Activated CD4-positive, CD25-positive, alpha-beta regulatory T cell treated with anti-CD3 and anti-CD28 coated beads, Interleukin-2, amount 50 U/mL, for 16 hours (primary cell): Measurements from ENCODE around the gene SLC25A42.
A peak's percentile ranks its signal among the peaks of the same experiment; 100 is the strongest.
"Not testable (repeated sequence)": the region's sequence is repeated elsewhere in the genome, so short reads cannot be mapped to it uniquely, and the experiment has no call there.

Experiments used
- DNase-seq: peaks from one replicate; pipeline ENCODE4 v3.0.0-alpha.2; 2020; ENCODE audit warnings: low read depth, low spot score

Gene SLC25A42, protein sequence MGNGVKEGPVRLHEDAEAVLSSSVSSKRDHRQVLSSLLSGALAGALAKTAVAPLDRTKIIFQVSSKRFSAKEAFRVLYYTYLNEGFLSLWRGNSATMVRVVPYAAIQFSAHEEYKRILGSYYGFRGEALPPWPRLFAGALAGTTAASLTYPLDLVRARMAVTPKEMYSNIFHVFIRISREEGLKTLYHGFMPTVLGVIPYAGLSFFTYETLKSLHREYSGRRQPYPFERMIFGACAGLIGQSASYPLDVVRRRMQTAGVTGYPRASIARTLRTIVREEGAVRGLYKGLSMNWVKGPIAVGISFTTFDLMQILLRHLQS

DNA sequence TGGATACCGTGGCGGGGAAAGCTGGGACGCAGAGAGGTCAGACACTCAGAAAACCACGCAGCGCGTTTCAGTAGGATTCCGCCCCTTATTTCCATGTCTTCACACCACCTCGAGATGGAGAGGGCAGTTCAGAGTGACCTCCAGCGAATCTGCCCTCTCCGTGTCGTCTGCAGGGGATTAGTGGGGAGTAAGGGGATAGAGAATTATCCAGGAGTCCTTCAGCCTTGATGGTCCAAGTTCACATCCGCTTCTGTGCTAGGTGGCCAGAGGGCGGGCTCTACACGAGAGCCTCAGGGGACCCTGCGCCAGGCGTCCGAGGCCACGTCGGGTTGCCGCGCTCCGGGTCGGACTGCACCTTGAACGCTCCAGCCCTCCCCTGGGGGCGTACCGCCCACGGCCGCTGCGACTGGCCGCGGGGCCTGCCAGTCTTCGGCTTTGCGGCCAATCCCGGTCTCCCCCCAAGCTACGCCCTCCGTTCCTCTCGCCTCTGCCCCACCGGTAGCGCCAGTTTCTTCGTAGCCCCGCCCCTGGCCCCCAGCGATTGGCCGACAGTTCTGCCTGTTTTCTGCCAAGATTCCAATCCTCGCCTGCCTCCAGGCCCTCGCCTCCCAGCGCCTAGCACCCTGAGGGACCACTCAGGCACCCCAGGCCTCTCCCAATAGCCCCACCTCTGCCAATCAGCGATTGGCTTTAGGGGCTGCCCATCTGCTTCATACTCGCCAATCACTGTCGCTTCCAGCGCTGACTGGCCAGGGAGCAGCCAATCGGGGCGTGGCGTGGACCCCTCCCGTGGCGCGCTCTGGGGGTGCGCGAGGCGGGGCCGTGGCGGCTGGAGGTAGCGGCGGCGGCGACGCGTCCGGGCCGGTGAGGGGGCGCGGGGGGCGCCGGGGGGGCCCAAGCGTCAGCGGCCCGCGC, at the start of gene SLC25A42:
Gene SLC25A42 (plus strand): TSS at position 812 of the 915 bp plus-strand sequence. CDS start 32,131 bp downstream, outside the sequence.
- peak; percentile 99 for DNase-seq

DNA sequence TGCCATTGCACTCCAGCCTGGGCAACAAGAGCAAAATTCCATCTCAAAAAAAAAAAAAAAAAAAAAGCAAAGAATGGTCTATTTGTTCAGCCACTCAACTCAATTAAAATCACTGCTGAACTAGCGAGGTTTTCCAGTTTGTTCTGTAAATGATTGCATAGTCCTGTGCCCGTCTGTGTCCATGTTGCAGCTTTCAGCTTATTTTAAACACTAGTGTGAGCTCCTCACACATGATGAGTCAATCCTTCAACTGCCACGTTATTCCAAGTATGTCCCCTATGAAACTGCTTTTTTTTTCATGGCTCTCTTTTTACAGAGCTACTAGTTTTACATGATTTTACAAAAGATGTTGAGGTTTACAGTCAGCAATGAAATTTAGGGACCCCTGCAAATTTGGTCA, 42.7 kb upstream of the SLC25A42 start:
- DNase-seq, result no peak

DNA sequence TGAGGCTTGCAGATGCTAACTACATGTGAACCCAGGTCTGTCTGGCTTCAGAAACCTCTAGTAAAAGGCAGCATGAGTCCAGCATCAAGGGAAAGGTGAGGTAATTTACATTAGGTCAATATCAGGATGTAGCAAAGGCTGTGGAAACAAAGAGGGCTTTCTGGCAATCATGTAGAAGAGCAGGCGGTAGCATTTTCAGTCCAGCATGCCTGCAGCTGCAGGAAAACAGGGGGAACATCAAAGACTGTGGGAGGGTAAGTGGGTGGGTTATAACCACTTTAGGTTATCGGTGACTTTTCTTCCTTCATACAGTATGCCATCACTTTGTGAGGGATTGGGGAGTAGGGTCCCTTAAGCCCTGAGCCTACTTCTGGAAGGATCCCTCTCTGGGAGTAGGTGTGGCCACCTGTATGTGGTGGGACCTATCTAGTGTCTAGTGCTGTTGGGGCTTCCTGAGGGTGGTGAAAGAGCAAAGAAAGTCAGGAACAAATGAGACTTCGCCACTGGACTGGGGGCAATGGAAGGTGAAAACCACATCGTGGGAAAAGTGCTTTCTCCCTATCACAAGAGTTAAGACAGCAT, 41.3 kb upstream of the SLC25A42 start:
- DNase-seq, result no peak

DNA sequence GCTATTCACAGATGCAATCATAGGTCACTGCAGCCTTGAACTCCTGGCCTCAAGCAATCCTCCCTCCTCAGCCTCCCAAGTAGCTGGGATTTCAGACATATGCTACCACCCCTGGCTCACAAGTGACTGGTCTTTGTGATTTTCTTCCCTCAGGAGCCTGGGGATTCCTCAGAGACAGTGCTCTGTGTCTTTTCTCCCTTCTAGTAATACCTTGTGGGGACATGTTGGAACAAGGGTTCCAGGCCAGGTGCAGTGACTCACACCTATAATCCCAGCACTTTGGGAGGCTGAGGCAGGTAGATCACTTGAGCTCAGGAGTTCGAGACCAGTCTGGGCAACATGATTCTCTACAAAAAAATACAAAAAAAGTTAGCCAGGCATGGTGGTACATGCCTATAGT, 40.4 kb upstream of the SLC25A42 start:
- not testable (repeated sequence) for DNase-seq

DNA sequence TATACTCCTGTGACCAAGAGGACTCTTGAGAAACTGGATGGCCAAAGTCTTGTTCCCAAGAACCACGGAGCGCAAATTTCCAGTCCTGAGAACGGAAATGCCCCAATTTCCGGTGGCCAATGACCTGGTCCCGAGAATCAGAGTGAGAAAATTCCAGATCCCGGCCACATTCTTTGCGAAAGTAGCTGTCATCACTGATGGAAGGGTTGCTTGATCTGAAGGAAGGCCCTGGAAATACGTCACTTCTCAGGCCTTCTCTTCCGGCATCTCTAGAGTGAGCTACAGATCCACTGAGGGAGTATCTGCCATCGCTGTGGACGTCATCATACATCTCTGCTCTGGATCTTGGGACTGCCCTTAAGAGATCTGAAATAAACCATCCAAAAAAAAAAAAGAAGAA, 37.9 kb upstream of the SLC25A42 start:
- no peak for DNase-seq

DNA sequence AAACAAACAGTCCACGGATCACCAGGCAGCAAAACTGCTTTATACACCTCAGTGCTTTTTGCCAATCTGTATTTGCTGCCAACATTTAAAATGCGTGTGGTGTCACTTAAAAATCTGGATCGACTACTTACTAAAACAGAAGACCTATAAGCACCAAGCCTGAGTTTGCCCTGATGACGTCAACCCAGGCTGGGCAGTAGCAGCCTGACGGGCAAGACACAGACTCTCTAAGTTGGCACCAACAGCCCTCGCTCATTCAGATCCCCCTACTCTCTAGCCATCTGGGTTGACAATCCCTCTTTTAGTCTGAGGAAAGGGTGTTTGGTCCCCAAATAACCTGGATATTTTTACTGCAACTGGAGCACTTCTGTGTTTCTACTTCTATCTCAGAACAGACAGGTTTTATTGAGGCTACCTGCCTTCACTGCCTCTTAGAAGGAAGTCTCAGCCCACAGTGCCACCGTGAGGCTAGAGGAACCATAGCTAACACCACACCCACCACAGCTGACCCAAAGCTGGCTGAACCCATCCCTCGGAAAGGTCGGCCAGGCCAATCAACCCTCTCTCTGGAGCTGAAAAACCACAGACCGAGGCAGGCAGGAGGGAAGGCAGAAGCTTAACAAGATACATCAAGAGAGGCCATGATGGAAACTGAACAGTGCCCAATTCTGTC, 37.4 kb upstream of the SLC25A42 start:
- no peak for DNase-seq

DNA sequence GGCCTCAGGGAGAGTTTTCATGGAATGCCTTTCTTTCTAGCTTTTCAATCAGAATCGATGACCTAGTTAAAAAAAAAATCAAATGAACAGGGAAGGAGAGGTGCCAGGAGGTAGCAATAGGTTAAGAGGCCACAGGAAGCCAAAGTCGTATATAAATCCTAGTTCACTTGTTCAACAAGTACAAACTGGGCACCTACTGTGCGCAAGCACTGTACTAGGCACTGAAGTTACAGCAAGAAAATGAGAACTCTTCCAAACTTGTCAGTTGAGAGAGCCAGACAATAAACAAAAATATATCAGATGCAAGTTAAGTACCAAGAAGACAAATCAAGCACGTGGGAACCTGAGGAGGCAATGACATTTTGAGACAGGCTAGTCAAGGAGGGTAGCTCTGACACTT, 36.6 kb upstream of the SLC25A42 start:
- no peak for DNase-seq

DNA sequence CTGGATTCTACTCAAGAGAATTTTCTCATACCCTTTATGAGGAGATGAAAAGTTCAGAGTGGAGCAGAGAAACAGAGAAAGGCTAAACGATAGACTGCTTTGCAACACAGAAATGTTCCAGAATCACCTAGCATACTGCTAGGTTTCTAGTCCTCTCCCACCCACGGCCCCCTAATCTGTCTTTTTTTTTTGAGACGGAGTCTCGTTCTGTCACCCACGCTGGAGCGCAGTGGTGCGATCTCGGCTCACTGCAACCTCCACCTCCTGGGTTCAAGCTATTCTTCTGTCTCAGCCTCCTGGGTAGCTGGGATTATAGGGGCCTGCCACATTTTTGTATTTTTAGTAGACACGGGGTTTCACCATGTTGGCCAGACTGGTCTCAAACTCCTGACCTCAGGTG, 35.3 kb upstream of the SLC25A42 start:
- DNase-seq, result no peak

DNA sequence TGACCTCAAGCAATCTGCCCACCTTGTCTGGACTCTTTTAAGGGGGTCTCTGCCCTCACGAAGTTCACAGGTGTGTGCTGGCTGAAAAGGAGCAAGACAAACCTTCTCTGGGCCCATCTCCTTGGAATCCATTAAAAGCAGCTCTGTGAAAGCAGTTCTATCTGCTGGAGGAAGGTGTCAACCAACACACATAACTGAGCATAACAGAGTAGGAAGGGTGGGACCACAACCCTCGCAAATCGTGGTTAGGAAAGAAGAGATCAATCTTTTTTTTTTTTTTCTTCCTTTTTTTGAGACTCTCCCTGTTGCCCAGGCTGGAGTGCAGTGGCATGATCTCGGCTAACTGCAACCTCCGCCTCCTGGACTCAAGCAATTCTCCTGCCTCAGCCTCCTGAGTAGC, 31.9 kb upstream of the SLC25A42 start:
- no peak for DNase-seq

DNA sequence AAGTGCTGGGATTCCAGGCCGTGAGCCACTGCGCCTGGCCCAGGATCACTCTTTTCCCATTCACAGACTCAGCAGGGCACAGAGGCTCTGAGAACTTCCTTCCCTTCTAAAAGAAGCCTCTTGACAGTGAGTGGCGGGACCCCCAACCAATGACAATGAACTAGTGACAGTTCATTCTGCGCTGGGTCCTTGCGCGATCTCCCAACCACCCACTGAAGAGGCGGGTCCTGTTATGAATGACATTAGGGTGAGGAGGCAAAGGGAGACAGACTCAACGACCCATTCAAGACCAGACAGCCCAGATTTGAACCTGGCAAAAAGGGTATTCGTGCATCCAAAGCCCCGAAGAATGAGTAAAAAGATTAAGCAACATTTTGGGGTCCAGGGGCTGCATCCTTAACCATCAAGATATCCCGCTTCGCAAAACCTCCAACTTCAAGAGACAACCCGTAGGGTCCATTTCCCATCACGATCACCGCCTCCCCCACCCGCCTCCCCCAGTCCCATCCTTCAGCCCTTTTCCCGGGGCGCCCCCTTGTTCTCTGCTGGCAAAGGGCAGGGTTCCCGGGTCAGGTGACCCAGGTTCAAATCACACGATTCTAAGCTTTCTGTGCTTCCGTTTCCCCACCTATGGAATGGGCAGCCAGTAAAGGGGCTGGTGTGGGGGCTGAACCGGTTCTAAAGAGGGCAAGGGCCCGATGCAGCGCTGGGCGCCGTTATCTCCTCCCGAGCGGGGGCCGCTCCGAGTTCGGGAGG, 31.2 kb upstream of the SLC25A42 start:
- DNase-seq, result peak; percentile 54

DNA sequence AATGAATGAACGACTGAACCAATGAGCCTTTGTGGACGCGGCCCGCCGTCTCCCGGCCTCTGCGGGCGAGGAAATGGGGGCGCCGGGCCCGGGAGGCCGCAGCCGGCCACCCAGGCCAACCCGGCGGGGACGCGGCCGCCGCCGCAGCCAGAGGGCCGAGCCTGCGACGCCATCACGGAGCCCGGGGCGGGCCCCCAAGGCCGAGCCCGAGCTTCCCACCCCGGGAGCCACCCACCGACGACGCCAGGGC, 30.7 kb upstream of the SLC25A42 start:
- no peak for DNase-seq

DNA sequence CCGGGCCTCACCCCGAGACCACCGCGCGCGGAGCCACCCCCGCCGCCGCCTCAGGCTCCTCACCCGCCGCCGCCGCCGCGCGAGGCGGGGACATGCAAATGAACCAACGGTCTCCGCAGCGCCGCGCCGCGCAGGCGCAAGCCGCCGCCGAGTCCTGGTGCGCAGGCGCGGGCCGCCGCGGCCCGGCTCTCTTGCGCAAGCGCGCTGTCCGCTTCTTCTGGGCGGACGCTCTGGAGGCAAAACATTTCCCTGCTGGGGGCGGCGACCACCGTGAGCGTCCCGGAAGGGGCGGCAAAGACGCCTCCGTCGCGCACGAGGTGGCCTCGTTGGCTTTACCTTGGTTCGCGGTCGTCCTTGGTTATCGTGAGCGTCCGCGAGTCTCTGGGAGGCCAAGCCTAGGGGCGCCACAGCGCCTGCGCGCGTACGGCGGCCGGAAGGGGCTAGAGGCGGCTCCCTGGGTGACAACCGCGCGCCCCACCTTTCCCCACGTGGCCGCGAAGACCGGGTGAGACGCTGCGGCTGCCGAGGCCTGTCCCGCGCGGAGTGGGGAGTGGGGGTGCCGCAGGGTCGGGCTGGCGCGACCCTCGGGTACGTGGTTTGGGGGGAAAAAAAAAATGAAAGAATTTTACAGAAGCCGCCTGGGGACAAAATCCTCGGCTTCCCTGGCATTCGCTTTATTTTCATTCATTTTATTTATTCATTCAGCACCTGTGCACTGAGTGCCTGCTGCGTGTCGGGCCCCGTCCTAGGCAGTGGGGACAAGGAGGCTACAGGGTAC, 30.2 kb upstream of the SLC25A42 start, which contains the start of the genes ARMC6 and SUGP2:
Gene ARMC6 (plus strand): TSS at position 178 of the 778 bp plus-strand sequence. CDS start 607 bp downstream, outside the sequence.
Gene SUGP2 (minus strand): TSS at position 92 of the 778 bp plus-strand sequence. CDS start 2,446 bp downstream, outside the sequence.
- DNase-seq, result peak; percentile 78

DNA sequence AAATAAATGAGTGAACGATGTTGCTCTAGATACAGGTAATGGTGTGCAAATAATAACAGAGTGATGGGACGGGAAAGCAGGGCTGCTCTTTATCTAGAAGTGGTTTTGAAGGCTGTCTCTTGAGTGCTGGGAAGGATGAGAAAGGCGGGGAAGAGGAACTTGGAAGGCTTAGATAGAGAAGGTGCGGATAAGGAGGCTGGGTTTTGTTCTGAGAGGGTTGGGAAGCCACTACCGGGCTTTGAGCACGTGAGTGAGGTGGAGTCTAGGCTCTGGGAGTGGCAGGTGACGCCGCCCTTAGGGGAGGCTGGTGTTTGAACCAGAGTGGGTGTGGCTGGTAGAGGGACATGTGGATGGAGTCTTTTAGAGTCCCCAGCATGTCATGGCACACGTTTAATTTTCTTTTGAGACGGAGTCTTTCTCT, 29.6 kb upstream of the SLC25A42 start:
- peak; percentile 43 for DNase-seq

DNA sequence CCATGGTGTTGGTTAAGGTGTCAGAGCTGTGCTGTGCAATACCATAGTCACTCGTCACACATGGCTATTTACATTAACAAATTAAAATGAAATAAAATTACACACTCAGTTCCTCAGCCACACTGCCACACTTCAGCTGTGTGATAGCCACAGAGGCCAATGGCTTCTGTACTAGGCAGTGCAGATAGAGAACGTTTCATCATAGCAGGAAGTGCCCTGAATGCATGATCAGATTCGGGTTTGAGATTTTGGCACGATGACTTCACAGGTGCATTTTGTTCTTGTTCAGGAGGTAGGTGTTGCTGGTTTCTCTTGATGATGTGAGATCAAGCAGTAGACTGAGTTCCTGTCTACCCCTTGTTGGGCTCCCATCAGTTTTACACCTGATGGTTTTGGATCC, 23.9 kb upstream of the SLC25A42 start:
- no peak for DNase-seq

DNA sequence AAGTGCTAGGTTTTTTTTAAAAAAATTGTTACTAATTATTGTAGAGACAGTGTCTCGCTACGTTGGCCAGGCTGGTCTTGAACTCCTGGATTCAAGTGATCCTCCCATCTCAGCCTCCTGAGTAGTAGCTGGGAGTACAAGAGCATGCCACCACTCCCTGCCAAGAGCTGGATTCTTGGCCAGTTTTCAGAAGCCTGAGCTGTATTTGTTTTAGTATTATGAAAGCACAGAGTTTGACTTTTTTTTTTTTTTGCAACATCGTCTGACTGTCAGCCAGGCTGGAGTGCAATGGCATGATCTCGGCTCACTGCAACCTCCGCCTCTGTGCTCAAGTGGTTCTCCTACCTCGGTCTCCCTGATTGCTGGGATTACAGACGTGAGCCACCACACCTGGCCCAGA, 23.4 kb upstream of the SLC25A42 start:
- DNase-seq, result no peak

DNA sequence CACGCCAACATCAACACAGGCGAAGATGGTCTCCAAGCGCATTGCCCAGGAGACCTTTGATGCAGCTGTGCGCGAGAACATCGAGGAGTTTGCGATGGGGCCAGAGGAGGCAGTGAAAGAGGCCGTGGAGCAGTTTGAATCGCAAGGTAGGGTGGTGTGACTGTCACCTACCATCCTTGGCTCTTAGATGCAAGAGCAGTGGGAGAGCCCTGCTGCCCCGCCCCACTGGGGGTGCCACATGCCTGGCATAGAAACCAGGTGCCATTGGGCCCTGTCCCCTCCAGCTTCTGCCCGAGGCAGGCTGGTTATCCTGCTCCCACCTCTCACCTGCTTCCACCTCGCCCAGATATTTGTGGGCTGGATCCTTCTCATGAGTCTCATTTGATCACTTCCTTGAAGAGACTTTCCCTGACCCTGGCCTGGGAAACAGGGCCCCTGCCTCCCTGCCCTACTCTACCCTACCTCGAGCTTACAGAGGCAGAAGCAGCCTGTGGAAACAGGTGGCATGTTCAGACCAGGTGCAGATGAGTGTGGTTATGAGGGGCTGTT, 21.0 kb upstream of the SLC25A42 start:
- DNase-seq, result no peak

DNA sequence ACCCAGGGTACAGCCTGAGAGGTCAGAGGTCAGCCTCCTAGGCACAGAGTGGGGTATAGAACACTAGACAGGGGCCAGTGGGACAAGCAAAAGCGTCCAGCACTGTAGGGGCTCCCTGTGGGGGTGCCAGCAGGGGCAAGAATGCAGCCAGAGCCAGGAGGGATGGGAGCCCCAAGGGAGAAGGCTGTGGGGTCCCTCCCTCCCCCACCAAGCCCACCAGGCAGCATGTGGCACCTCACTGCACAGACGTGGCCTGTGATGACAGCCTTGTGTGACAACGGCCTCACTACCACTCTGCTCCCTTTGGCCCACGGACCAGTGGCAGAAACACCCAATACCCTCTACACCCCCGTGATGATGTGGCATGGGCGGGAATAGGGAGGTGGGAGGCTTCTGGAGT, 20.3 kb upstream of the SLC25A42 start:
- no peak for DNase-seq

DNA sequence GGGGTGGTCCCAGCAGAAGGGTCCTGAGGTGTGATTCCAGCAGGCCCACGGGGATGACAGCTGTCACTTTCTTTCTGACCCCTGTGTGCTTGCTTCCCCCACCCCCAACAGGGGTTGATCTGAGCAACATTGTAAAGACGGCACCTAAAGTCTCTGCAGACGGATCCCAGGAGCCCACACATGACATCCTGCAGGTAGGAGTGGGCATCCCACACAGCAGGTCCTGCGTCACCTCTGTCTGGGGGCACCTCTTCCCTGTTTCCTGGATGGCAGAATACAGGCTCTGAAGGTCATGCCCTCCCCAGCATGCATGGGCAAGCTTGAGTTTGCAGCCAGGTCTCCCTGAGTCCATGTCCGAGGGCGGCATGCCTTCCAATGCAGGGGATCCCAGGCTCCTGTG, 19.9 kb upstream of the SLC25A42 start:
- DNase-seq, result no peak

DNA sequence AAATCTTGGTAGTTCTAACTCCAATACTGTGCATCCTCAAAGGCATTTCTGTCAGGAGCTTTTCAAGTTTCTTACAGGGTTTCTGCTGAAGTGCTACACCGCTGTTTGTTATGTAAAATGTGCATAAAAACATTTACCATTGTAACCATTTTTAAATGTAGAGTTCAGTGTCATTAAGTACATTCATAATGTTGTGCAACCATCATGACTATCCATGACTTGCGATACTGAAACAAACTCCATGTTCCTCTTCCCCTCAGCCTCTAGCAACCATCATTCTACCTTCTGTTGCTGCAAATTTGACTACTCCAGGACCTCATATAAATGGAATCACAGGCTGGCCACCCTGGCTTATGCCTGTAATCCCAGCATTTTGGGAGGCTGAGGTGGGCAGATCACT, 14.4 kb upstream of the SLC25A42 start:
- DNase-seq, result no peak

DNA sequence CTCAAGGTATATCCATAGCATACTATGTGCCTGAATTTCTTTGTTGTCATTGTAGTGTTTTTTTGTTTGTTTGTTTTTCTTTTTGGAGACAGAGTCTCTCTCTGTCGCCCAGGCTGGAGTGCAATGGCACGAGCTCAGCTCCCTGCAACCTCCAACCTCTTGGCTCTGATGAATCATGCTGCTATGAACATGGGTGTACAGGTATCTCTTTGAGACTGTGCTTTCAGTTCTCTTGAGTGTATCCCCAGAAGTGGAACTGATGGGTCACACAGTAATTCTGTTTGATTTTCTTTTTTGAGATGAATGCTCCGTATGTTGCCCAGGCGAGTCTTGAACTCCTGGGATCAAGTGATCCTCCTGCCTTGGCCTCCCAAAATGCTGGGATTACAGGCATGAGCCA, 13.7 kb upstream of the SLC25A42 start:
- no peak for DNase-seq
